ENCODE measurements around the gene NKAIN4.

NKAIN4 gene

GRCh38 chr20:63202811-63203526 is 51.3 kb downstream of the NKAIN4 start:
- no peaks in the 10 kb centered on the region for H3K27me3 Mint-ChIP-seq
- H3K4me1 Mint-ChIP-seq (ENCODE audit: low read depth) = peaks cover 27% of the 10 kb centered on the region
- no peak overlapping the region for H3K4me3 Mint-ChIP-seq
- H3K9me3 Mint-ChIP-seq = no peaks in the 10 kb centered on the region
- peaks cover 60% of the 10 kb centered on the region for H3K36me3 Mint-ChIP-seq (ENCODE audit: low read depth)
- no peak overlapping the region for H3K27ac Mint-ChIP-seq

DNA sequence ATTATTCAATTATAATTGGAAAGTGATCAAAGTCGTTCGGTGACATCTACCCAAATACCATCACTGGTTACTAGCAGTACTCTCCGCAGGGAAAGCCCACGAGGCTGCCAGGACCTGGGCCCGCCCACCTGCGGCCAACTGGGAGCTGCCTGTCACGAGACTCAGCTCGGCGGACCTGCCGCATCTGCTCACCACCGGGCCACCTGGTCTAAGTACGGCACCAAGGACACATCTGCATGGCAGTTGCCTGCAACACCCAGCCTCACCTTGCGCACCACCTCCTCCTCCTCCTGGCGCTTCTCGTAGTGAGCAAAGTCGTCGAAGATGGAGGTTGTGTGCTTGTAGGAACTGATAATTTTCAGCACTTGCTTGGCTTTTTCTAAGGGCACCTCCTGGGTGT is 52.2 kb downstream of the NKAIN4 start:
- Mint-ChIP-seq H3K27me3 (no peaks in the 10 kb centered on the region), H3K27ac (no peak overlapping the region), H3K4me1 (ENCODE audit: low read depth) (peaks cover 27% of the 10 kb centered on the region), H3K36me3 (ENCODE audit: low read depth) (peaks cover 59% of the 10 kb centered on the region), H3K9me3 (no peaks in the 10 kb centered on the region), H3K4me3 (no peak overlapping the region)

- Mint-ChIP-seq H3K36me3 (ENCODE audit: low read depth) (peaks cover 62% of the 10 kb centered on the region), H3K4me1 (ENCODE audit: low read depth) (peaks cover 26% of the 10 kb centered on the region), H3K27me3 (no peaks in the 10 kb centered on the region), H3K9me3 (no peaks in the 10 kb centered on the region), H3K27ac (no peak overlapping the region), H3K4me3 (no peak overlapping the region)
These were observed 55.7 kb downstream of the NKAIN4 start for GRCh38 chr20:63198606-63199005.

- Mint-ChIP-seq H3K36me3 (ENCODE audit: low read depth) (peaks cover 53% of the 10 kb centered on the region), H3K9me3 (no peaks in the 10 kb centered on the region), H3K4me1 (ENCODE audit: low read depth) (peaks cover 26% of the 10 kb centered on the region), H3K27ac (no peak overlapping the region), H3K4me3 (no peak overlapping the region), H3K27me3 (no peaks in the 10 kb centered on the region)
These were observed 57.3 kb downstream of the NKAIN4 start for GRCh38 chr20:63196768-63197470.

DNA sequence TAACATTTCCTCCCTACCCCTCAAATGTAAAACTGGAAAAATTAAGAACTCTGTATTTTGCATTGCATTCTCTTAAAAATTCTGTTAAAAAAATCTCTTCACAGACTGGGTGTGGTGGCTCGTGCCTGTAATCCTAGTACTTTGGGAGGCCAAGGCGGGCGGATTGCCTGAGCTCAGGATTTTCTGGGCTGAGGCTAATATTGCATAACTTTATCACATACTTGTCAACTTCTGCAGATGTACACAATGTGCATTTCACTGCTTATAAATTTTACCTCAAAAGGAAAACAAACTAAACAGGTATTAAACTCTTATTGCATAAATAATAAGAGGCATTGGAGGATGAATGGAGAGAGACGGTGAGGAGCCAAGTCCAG is 59.5 kb downstream of the NKAIN4 start:
- Mint-ChIP-seq H3K27me3 (no peaks in the 10 kb centered on the region), H3K4me3 (no peak overlapping the region), H3K9me3 (no peaks in the 10 kb centered on the region), H3K36me3 (ENCODE audit: low read depth) (peaks cover 44% of the 10 kb centered on the region), H3K4me1 (ENCODE audit: low read depth) (peaks cover 20% of the 10 kb centered on the region), H3K27ac (no peak overlapping the region)

DNA sequence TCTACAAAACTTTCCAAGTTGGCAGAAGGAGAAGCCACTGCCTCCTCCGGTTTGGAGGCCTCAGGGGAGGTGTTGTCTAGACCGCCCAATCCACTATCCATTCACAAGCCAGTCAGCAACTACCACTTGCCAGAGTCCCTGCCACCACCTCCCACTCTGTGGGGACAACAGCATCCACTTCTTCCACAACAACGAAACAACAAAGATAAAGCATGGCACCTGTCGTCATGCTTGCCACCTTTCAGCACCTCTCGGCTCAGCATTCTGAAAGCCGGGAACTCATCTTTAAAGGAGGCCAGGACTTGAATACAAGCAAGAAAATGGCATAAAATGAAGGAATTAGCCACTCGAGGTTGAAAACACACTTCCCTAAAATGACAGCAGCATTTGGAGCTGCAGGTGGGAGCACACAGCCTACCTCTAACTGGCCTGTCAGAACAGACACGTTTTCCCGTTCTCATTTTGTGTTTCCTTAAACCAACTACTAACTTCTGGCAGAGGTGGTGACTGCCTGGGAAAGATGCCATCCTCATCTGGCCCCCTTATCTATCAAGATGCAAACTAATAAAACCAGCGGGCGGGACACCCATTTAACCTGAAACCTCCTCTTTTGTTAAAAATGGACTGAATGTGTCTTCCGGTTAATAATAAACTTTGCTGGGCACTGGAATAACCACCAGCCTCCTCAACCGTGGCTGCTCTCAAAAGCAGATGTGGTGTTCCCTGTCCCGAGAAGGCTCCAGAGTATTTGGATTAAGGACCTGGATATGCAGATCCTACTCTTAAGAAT is 60.1 kb downstream of the NKAIN4 start:
- H3K27me3 Mint-ChIP-seq = no peaks in the 10 kb centered on the region
- H3K4me1 Mint-ChIP-seq (ENCODE audit: low read depth) = peaks cover 14% of the 10 kb centered on the region
- no peaks in the 10 kb centered on the region for H3K9me3 Mint-ChIP-seq
- H3K4me3 Mint-ChIP-seq = no peak overlapping the region
- peaks cover 39% of the 10 kb centered on the region for H3K36me3 Mint-ChIP-seq (ENCODE audit: low read depth)
- H3K27ac Mint-ChIP-seq = no peak overlapping the region

- no peak overlapping the region for H3K4me3 Mint-ChIP-seq
- H3K36me3 Mint-ChIP-seq (ENCODE audit: low read depth) = peaks cover 29% of the 10 kb centered on the region
- H3K9me3 Mint-ChIP-seq = no peaks in the 10 kb centered on the region
These were observed 61.5 kb downstream of the NKAIN4 start for GRCh38 chr20:63192721-63193120.

GRCh38 chr20:63191400-63191799 is 62.9 kb downstream of the NKAIN4 start:
- Mint-ChIP-seq H3K4me3 (no peak overlapping the region), H3K4me1 (ENCODE audit: low read depth) (peaks cover 2% of the 10 kb centered on the region), H3K27me3 (no peaks in the 10 kb centered on the region), H3K27ac (no peak overlapping the region), H3K36me3 (ENCODE audit: low read depth) (peaks cover 21% of the 10 kb centered on the region), H3K9me3 (no peaks in the 10 kb centered on the region)

More at GRCh38 chr20:63192721-63193120, 61.5 kb downstream of the NKAIN4 start:
- Mint-ChIP-seq H3K27ac (no peak overlapping the region), H3K4me1 (ENCODE audit: low read depth) (peaks cover 4% of the 10 kb centered on the region), H3K27me3 (no peaks in the 10 kb centered on the region)

GRCh38 chr20:63190828-63191227 is 63.4 kb downstream of the NKAIN4 start:
- Mint-ChIP-seq H3K9me3 (no peaks in the 10 kb centered on the region), H3K27ac (no peak overlapping the region), H3K36me3 (ENCODE audit: low read depth) (peaks cover 15% of the 10 kb centered on the region), H3K27me3 (no peaks in the 10 kb centered on the region), H3K4me1 (ENCODE audit: low read depth) (no peaks in the 10 kb centered on the region), H3K4me3 (no peak overlapping the region)
